GM21360 (cell line): Measurements from ENCODE around the gene CR1.
"Not testable (repeated sequence)": the region's sequence is repeated elsewhere in the genome, so short reads cannot be mapped to it uniquely, and the experiment has no call there.

Source experiments
- ATAC-seq: cut with Tn5 transposase; IDR thresholded peaks from one replicate; pipeline ENCODE4 v1.9.1; 2021; ENCODE audit warnings: mild to moderate bottlenecking, moderate library complexity; ENCODE audit not compliant: unreplicated experiment

The CR1 gene

DNA sequence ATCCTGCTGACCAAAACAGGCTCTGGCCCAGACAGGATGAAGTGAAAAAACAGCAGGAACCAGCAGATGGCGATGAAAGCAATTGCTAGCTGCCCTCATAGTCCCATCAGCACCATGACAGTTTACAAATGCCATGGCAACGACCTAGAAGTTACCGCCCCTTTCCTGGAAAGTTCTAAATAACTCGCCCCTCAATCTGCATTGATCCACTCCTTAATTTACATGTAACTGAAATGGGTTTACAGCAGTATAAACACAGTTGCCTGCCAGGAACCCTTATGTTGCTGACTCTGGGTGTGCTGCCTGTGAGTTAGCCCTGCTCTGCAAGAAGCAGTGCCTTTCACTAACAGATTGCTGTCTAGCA, 83.5 kb downstream of the CR1 start:
- ATAC-seq: peak; percentile 71

DNA sequence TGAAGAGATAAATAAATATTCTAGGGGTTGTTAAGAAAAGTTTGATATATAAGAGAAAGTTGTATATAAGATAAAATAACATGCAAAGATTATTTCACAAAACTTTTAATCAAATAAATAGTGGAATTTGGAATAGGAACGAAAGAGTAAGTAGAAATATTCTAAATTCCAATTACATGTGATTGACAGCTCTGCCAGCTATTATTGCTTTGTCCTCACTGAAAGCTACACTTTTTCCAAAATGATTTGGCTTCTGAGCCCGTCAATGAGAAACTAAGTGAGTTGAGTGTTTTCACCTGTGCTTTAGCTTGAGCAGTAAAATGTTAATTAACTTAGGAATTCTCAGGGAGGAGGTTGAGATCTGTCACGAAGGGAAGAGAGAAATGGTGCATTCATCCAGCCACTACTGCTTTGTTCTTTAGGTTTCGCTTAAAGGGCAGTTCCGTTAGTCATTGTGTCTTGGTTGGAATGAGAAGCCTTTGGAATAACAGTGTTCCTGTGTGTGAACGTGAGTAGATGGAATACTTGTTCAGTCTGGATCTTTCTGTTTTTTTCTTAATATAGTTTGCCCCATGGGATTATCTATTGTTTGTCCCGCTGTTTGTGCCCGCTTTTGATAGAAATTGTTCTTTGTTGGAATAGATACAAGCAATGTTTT, 85.7 kb downstream of the CR1 start:
- ATAC-seq: no peak

DNA sequence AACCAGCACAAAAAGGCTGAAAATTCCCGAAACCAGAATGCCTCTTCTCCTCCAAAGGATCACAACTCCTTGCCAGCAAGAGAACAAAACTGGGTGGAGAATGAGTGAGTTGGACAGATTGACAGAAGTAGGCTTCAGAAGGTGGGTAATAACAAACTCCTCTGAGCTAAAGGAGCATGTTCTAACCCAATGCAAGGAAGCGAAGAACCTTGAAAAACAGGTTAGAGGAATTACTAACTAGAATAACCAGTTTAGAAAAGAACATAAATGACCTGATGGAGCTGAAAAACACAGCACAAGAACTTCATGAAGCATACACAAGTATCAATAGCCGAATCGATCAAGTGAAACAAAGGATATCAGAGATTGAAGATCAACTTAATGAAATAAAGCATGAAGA, 93.5 kb downstream of the CR1 start:
- not testable (repeated sequence) for ATAC-seq

DNA sequence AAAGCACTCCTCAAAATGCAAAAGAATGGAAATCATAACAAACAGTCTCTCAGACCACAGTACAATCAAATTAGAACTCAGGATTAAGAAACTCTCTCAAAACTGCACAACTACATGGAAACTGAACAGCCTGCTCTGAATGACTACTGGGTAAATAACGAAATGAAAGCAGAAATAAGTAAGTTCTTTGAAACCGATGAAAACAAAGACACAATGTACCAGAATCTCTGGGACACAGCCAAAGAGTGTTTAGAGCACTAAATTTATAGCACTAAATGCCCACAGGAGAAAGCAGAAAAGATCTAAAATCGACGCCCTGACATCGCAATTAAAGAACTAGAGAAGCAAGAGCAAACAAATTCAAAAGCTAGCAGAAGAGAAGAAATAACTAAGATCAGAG, 95.2 kb downstream of the CR1 start:
- ATAC-seq: not testable (repeated sequence)

DNA sequence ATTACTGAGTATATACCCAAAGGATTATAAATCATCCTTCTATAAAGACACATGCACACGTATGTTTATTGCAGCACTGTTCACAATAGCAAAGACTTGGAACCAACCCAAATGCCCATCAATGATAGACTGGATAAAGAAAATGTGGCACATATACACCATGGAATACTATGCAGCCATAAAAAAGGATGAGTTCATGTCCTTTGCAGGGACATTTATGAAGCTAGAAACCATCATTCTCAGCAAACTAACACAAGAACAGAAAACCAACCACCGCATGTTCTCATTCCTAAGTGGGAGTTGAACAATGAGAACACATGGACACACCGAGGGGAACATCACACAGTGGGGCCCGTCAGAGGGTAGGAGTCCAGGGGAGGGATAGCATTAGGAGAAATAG, 98.1 kb downstream of the CR1 start:
- not testable (repeated sequence) for ATAC-seq

DNA sequence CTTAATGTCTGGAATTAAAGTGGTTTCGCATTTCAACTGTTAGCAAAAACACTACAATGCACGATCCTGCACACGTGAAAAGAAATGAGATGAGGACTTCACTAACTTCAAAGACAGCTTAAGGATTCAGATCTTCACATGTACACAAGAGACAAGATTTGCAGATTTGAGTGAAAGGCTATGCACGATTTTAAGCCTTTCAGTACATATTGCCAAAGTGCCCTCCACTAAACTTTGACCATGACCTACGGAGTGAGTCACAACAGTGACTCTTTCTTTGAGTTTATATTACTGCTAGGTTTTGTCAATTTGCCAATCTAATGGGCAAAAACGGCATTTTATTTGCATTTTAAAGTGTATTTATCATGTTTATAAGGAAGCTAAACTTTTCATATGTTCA, 107.8 kb downstream of the CR1 start:
- no peak for ATAC-seq

DNA sequence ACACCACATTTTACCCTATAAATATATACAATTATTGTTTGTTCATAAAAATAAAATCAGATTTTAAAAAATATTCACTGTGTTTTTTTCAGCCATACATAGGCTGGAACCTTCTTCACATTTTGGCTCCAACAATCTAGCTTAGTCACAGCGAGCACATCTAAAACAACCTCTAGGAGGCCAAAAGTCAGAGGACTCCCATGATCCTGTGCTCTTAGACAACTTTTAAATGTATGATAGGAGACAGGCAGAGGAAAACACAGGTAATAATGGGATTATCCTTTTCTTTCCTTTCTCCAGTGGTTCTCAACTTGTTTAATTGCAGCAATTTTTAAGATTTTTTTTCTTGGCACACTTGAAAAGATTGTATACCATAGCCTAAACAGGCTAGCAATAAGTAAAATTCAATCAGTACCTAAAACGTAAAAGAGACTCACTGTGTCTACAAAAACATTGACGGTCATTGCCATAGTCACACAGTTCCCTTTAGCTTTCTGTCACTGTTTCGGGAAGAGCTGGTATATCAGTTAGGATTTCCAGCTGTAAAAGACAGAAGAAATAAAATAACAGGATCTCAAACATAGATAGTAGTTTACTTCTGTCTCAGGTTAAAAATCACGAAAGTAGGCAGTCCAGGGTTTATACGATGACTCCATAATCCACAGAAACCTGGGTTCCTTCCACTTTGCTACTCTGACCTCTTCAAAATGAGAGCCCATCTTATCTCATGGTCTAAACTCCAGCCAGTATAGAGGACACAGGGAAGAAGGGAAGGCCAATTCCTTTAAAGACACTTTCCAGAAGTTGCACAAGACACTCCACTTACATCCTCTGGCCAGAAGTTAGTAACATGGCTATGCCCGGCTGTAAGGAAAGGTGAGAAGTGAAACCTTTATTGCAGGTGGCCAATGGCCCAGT, 109.7 kb downstream of the CR1 start:
- ATAC-seq: no peak

DNA sequence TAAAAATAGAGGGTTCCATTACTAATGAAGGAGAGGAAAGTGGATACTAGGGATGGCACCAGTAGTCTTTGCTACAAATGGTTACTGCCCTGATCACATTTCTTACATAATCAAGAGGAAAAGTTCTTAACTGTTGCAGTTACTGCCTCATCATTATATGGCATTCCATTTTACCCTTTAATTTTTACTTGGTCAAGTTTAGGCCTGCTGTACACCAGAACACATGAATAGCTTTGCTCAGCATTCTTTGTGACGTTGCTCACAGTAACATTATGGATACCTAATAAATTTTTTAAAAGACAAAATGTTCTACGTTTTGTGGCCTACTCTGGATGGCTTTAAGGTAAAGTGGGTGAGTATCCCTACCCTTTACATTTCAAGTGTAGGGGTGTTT, 110.4 kb downstream of the CR1 start:
- no peak for ATAC-seq

DNA sequence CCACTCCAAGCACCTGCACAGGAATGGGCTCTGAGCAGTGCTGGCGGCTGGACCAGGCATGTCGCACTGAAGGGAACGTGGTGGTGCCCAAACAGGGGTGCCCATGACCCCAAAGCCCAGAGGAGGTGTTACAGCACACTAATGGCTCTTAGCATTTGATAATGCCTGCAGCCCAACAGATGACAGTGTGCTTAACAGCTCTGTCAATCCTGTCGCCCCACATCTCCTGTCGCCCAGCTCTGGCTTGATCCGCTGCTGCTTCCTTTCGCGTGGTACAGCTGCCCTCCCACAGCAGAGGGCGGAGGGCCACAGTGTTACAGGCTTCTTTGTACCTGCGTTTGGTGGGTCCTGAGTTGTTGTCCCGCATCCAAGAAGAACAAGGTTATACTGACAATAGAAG, 116.8 kb downstream of the CR1 start:
- no peak for ATAC-seq

DNA sequence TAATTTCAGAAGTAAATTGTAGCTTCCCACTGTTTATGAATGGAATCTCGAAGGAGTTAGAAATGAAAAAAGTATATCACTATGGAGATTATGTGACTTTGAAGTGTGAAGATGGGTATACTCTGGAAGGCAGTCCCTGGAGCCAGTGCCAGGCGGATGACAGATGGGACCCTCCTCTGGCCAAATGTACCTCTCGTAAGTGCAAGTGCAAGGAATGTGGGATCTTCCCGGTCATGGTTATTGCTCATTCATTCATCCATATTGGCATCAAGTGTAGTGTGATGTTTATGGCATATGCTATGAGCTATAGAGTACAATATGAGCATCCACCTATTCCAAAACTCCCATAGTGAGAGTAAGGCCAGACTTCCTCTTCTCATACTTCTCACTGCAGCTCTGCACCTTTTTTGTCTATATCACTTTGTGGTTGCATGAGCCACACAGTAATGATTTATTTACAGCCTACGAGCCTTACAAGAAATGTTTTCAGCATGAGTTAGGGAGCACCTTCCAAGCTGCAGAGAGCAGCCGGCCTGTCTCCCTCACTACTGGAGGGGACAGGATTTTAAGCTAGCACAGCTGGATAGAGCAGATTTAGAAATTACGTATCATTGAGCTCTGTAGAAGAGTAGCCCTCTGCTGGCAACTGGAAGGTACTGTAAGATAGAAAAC, 124.0 kb downstream of the CR1 start:
- ATAC-seq: no peak

DNA sequence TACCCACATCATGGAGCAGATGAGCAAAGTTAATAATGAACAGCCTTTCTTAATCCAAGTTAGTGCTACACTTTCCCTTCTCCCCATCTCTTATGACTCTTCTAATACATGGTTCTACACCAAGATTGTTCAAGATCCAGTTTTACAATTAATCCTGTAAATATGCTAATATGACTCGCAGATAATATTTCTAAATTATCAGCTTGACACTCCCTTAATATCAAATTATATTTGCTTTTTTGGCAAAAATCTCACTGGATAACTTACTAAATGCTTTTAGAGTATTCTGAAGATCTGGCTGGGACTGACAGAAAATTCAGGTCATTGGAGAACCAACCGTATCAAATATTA, 124.6 kb downstream of the CR1 start:
- no peak for ATAC-seq

DNA sequence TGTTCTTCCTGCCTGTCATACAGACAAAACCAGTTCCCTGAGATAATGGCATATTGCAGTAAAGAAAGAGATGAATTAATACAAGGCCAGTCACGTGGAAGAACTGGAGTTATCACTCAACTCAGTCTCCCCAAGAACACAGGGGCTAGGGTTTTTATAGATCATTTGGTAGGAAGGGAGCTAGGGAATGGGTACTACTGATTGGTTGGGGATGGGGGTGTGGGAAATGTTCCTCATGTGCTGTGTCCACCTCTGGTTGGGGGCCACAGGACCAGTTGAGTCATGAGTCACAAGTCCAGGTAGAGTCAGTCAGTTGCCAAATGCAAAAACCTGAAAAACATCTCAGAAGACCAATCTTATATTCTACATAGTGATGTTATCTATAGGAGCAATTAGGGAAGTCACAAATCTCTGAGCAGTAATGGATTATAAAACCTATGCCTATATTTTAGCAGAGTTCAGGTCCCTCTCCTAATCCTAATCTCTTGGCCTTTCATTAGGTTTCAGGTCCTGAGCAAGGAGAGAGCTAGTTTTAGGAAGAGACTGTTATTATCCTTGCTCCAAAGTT, 129.6 kb downstream of the CR1 start:
- not testable (repeated sequence) for ATAC-seq

DNA sequence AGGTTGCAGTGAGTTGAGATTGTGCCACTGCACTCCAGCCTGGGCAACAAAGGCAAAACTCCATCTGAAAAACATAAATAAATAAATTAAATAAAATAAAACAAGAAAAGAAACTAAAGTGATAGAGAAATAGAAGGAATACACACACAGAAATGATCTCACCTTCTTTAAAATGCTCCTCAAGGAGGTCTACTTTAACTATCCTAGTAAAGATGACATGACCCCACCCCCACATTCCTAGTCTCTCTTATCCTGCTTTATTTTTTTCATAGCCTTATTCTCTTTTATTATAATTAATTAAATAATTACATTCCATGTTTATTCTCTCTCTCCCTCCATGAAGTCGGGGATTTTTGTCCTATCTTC, 131.0 kb downstream of the CR1 start:
- no peak for ATAC-seq

DNA sequence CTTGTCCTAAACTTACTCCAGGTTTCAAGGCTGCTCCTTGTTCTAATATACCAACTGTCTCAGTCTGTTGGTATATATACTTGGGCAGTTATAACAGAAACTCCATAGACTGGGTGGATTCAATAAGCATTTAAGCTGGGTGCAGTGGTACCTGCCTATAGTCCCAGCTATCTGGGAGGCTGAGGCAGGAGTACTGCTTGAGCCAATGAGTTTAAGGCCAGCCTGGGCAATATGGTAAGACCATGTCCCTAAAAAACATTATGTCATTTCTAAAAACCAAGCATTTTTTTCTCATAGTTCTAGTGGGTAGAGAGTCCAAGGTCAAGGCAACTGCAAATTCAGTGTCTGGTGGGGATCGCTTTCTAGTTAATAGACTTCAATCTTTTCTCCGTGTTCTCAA, 131.5 kb downstream of the CR1 start:
- no peak for ATAC-seq

DNA sequence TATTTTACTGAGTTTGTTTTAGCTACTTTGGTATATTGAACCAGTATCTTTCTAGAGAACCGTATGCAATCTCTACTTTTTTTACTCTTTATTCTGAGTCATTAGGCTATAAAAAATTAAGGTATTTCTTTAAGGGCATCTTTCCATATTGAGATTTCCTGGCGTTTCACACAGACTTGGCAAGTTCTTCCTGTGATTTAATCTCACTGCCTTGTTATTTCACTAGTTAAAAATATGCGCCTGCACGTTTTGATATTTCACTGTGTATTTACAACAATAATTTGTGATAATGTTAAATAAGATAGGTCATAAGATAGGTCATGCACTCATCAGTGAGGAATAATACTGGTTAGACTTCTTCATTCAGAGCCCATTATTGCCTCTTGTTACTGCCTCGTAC, 132.8 kb downstream of the CR1 start:
- no peak for ATAC-seq

DNA sequence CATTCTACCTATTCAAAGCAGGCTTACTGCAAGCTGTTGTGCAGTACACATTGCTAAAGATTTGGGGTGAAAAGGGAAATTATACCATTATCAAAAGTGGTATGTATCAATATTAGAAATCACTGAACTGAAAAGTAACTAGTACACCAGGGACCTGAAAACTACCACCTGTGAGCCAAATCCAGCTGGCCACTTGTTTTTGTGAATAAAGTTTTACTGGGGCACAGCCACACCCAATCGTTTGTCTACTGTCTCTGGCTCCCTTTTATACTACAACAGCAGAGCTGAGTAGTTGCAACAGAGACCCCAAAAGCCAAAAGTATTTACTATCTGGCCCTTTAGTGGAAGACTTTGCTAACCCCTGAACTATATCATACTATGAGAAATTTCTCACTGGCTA, 135.2 kb downstream of the CR1 start:
- ATAC-seq: no peak

DNA sequence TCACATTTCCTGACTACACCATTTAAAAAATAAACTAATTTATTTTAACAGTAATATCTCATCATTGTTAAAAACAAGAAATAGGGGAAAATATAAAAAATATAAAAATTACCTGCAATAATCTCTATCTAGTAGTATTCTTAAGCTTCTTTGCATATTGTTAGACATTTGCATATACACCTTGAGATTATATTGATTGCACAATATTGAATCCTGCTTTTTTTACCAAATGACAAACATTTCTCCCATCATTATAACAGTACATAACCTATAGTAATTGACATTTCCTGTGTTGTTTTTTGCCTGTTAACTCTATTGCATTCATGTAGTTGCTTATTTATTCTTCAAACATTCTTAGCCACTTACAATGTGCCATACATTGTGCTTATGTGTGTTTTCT, 137.3 kb downstream of the CR1 start:
- no peak for ATAC-seq

DNA sequence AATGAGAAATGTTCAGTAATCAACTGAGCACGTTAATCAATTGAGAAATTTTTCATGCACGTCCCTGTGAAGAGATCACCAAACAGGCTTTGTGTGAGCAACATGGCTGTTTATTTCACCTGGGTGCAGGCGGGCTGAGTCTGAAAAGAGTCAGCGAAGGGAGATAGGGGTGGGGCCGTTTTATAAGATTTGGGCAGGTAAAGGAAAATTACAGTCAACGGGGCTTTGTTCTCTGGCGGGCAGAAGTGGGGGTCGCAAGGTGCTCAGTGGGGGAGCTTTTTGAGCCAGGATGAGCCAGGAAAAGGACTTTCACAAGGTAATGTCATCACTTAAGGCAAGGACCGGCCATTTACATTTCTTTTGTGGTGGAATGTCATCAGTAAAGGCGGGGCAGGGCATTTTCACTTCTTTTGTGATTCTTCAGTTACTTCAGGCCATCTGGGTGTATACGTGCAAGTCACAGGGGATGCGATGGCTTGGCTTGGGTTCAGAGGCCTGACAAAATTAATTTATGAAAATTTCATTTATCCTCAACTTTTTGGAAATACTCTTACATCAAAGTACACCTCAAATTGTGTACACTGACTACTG, 137.8 kb downstream of the CR1 start:
- not testable (repeated sequence) for ATAC-seq

DNA sequence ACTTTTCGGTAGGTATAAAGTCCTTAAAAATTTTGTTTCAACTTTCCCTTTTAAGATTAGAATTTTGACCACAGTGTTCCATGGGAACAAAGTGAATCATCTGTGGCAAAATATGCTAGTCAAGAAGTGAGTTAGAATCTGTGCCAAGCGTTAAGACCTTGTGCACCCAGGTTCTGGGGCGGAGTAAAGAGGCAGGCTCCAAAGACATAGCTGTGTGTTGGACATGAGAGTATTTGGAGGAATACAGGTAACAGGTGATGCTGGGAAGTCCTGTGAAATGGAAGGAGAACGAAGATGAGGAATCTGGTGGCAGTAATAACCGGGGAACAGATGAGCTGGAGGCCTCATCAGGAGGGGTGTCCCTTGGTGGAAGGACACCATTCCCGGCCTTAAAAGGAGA, 138.3 kb downstream of the CR1 start:
- not testable (repeated sequence) for ATAC-seq

DNA sequence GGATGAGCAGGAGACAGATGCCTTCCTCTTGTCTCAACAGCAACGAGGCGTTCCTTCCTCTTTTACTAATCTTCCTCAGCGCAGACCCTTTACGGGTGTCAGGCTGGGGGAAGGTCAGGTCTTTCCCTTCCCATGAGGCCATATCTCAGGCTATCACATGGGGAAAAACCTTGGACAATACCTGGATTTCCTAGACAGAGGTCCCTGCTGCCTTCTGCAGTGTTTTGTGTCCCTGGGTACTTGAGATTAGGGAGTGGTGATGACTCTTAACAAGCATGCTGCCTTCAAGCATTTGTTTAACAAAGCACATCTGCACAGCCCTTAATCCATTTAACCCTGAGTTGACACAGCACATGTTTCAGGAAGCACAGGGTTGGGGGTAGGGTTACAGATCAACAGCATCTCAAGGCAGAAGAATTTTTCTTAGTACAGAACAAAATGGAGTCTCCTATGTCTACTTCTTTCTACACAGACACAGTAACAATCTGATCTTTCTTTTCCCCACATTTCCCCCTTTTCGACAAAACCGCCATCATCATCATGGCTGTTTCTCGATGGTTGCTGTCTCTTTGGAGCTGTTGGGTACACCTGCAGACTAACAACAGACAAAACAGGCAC, 139.7 kb downstream of the CR1 start:
- not testable (repeated sequence) for ATAC-seq
